T-helper 17 cell (primary cell): ENCODE results near the gene SOX6. TPM values are rescaled to one million over a fixed set of nuclear protein-coding genes. Genes with fewer than 3 reads are reported as not detected.

ENCODE experiments used
- ATAC-seq: fragments of 150-1000 bp; cut with Tn5 transposase; 2 replicates; pipeline ENCODE4 v1.10.0; 2021; ENCODE audit warnings: mild to moderate bottlenecking, moderate library complexity
- DNase-seq, 3 donors: peaks; one replicate each; pipeline versions ENCODE4 v3.0.0 to v3.0.0-alpha.2; 2020 to 2021
- H3K9me3 ChIP-seq: one replicate; pipeline ENCODE4 v1.7.0; 2013; ENCODE audit warnings: low read length, mild to moderate bottlenecking; ENCODE audit not compliant: control insufficient read depth, poor library complexity, severe bottlenecking
- H3K27ac Mint-ChIP-seq: one replicate; pipeline ENCODE4 v1.8.0; 2022; ENCODE audit warnings: mild to moderate bottlenecking, moderate library complexity, mixed read lengths
- H3K27me3 Mint-ChIP-seq: one replicate; pipeline ENCODE4 v1.8.0; 2022; ENCODE audit warnings: mixed read lengths
- H3K36me3 Mint-ChIP-seq: one replicate; pipeline ENCODE4 v1.8.0; 2022; ENCODE audit warnings: low read depth, mixed read lengths
- H3K4me1 Mint-ChIP-seq: one replicate; pipeline ENCODE4 v1.8.0; 2022; ENCODE audit warnings: mild to moderate bottlenecking, mixed read lengths
- H3K4me3 Mint-ChIP-seq: one replicate; pipeline ENCODE4 v1.8.0; 2022; ENCODE audit warnings: mild to moderate bottlenecking, moderate library complexity, mixed read lengths
- total RNA-seq, 4 donors: library from RNA in 2 of 4; stranded (reverse) in 2 of 4; gene quantifications; one replicate each; pipeline ENCODE4 v1.2.3 and lab custom pipeline; 2022 to 2026

SOX6 gene
- total RNA-seq, 2 donors from 2014 or later = 0.10 TPM; not detected in 1

DNA sequence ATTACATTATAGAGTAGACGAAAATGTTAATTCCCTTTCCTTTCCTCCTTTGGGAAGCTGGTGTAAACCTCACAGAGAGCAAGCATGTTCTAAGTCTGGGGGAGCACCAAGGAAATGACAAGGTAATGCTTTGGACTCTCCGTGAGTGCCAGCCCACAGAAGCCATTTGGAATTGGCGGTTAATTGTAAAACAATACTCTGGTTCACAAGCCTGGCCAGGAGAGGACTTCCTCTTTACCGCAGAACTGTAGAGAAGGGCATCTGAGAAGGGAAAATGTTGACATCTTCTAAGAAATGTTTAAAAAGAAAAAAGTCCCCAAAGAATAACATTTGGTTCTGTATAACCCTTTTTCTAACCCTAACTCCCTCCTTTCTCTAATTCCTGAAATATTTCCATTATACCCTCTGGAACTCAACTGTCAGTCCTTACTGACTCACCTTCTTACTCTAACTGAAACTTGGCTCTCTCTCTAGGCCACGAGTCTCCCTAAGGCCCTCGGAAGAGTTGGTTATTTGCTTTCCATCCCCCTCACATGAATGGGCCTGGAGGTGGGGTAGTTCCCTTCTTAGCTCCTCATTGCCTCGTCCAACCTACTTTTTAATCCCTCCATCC, 379.8 kb downstream of the SOX6 start:
- DNase-seq = no peak
- Mint-ChIP-seq H3K36me3 (no peaks in the 10 kb centered on the region), H3K27ac (no peak overlapping the region)

GRCh38 chr11:15975742-15976141, 380.6 kb downstream of the SOX6 start:
- DNase-seq (no peak), ATAC-seq (no peak)
- Mint-ChIP-seq H3K4me1 (no peaks in the 10 kb centered on the region), H3K4me3 (no peak overlapping the region), H3K27ac (no peak overlapping the region), H3K36me3 (no peaks in the 10 kb centered on the region), H3K27me3 (peaks cover 4% of the 10 kb centered on the region)
- no peaks in the 10 kb centered on the region for H3K9me3 ChIP-seq

More for the DNA sequence above, 379.8 kb downstream of the SOX6 start:
- Mint-ChIP-seq H3K4me3 (no peak overlapping the region), H3K27me3 (no peaks in the 10 kb centered on the region), H3K4me1 (no peaks in the 10 kb centered on the region)
- H3K9me3 ChIP-seq = no peaks in the 10 kb centered on the region
- ATAC-seq = no peak

DNA sequence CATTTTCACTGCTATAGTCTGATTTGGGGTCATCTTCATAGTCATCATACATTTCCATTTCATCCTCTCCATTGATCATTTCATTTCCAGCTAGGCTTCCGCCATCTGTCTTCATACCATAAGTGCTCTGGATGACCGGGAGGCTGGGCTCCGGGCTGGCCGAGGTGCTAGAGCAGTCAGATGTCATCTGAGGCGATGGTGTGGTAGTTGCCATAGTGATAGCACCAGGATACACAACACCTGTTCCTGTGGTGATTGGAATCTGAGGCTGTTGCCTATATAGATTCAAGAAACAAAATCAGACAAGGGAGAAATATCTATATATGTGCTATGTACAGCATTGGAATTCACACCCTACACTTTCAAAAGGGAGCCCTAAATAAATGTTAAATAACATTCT, 383.5 kb downstream of the SOX6 start:
- ATAC-seq (no peak), DNase-seq (no peak)
- no peaks in the 10 kb centered on the region for H3K36me3 Mint-ChIP-seq
- no peak overlapping the region for H3K27ac Mint-ChIP-seq
- no peak overlapping the region for H3K4me3 Mint-ChIP-seq
- H3K27me3 Mint-ChIP-seq = peaks cover 4% of the 10 kb centered on the region
- H3K9me3 ChIP-seq = no peaks in the 10 kb centered on the region
- no peaks in the 10 kb centered on the region for H3K4me1 Mint-ChIP-seq

- DNase-seq = no peak
- H3K27me3 Mint-ChIP-seq = peaks cover 4% of the 10 kb centered on the region
- no peaks in the 10 kb centered on the region for H3K36me3 Mint-ChIP-seq
- no peak overlapping the region for H3K27ac Mint-ChIP-seq
- H3K9me3 ChIP-seq = no peaks in the 10 kb centered on the region
- H3K4me1 Mint-ChIP-seq = no peaks in the 10 kb centered on the region
- ATAC-seq = no peak
- H3K4me3 Mint-ChIP-seq = no peak overlapping the region
Measured at GRCh38 chr11:15971215-15971546, 385.2 kb downstream of the SOX6 start.

DNA sequence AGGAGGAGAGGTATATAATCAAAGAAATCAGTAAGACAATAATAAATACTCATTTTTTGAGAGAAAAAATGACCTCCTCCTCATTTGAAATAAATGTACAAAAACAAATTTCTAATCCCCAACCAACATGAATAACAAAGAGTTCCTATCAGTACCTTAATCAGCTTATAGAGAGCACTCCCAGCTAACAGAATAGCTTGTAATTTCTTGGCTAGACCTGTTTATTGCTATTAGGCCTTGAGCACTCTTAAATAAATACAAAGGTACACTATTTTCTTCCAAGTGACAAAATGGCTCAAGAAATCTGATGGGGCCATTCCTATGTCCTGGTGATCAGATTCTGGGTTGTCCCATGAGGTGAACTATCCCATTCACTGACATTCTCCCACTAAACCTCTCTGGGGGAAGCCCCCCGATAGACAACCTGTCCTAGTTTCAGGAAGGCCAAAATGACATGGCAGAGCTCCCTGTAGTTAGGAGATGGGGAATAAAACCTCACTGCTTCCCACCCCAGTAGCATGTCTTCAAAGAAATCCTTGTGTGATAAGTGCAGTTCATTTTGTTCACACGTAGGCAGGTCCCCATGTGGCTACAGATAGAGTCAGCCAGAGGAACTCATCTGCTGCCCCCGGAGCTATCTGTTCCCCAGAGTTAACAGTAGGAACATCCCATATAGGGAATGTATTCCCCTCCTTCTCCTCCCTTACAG, 385.7 kb downstream of the SOX6 start:
- Mint-ChIP-seq H3K4me3 (no peak overlapping the region), H3K36me3 (no peaks in the 10 kb centered on the region), H3K27ac (no peak overlapping the region), H3K4me1 (no peaks in the 10 kb centered on the region), H3K27me3 (peaks cover 4% of the 10 kb centered on the region)
- H3K9me3 ChIP-seq = no peaks in the 10 kb centered on the region
- no peak for ATAC-seq
- no peak for DNase-seq

GRCh38 chr11:15969701-15970329, 386.5 kb downstream of the SOX6 start:
- H3K36me3 Mint-ChIP-seq = no peaks in the 10 kb centered on the region
- ATAC-seq = no peak

GRCh38 chr11:15969281-15969680, 387.1 kb downstream of the SOX6 start:
- H3K4me1 Mint-ChIP-seq = no peaks in the 10 kb centered on the region
- no peak overlapping the region for H3K4me3 Mint-ChIP-seq
- peaks cover 4% of the 10 kb centered on the region for H3K27me3 Mint-ChIP-seq
- ATAC-seq (no peak), DNase-seq (no peak)
- no peaks in the 10 kb centered on the region for H3K9me3 ChIP-seq
- no peak overlapping the region for H3K27ac Mint-ChIP-seq
- no peaks in the 10 kb centered on the region for H3K36me3 Mint-ChIP-seq

More at GRCh38 chr11:15969701-15970329, 386.5 kb downstream of the SOX6 start:
- no peak overlapping the region for H3K4me3 Mint-ChIP-seq
- no peak overlapping the region for H3K27ac Mint-ChIP-seq
- peaks cover 4% of the 10 kb centered on the region for H3K27me3 Mint-ChIP-seq
- no peaks in the 10 kb centered on the region for H3K9me3 ChIP-seq
- no peaks in the 10 kb centered on the region for H3K4me1 Mint-ChIP-seq
- DNase-seq = no peak

DNA sequence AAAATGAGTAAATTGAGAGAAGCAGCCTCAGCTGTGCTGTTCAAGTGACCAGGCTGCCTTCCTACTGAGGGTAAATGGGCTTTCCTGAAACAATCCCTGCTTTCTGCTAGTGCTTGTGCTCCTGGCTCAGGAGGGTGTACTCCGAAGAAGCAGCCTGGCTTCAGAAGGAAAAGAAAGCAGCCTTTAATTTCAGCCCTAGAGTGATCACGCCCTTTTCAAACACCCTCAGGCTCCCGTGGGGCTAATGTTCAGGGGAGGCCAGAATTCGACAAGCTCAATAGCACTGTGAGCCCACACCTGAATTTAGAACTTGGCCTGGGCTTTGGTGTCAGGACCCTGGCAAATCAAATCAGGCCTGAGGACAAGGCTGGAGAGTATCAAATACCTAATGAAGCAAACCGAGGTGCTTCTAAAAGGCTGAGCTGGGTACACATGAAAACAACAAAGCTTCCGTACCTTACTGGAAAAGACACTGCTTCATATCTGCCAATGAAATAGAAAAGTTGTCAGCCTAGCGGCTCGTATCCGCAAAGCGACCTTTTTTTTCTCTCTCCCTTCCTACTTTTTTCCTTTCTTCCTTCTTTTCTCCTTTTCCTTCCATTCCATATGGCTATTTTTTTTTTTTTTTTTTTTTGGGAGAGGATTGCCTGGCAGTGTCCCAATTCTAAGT, 387.8 kb downstream of the SOX6 start:
- Mint-ChIP-seq H3K27ac (no peak overlapping the region), H3K4me1 (no peaks in the 10 kb centered on the region), H3K27me3 (peaks cover 4% of the 10 kb centered on the region), H3K36me3 (no peaks in the 10 kb centered on the region), H3K4me3 (no peak overlapping the region)
- ATAC-seq (no peak), DNase-seq (no peak)
- H3K9me3 ChIP-seq = no peaks in the 10 kb centered on the region

DNA sequence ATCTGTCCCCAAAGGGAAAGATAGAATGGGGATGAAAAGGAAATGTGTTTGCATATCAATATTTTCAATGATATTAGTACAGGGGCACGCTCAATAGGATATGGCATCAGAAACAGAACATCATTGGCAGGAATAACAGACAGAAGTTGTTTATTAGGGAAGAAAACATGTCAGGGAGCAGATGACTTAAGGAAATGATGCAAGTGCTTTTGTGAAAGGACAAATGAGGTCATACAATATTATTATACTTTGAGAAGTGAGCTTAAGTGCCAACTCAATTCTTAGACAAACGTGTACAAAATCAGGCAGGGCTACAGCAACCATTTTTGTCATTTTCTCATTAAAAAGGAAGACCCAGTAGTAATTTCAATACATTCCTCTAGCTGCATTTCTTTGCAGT, 388.4 kb downstream of the SOX6 start:
- DNase-seq (no peak), ATAC-seq (no peak)
- no peaks in the 10 kb centered on the region for H3K36me3 Mint-ChIP-seq
- peaks cover 4% of the 10 kb centered on the region for H3K27me3 Mint-ChIP-seq
- H3K4me3 Mint-ChIP-seq = no peak overlapping the region
- H3K4me1 Mint-ChIP-seq = no peaks in the 10 kb centered on the region
- no peaks in the 10 kb centered on the region for H3K9me3 ChIP-seq
- H3K27ac Mint-ChIP-seq = no peak overlapping the region

DNA sequence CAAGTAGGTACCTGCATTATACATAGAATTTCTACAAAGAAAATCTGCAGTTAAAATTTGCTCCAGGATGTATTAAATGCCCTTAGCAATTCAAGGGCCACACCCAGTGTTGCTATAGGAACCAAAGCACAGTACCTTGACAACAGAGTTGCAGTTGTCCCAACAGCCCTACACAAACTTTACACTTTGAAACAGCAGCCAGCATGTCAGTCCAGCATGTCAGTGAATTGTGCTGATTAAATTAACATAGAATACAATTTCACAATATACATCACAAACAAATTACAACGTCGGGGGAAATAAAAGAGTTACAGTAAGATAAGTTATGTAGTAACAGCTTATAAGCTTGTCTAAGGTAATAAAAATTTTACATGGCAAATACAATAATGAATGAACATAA, 389.2 kb downstream of the SOX6 start:
- H3K36me3 Mint-ChIP-seq = no peaks in the 10 kb centered on the region
- H3K4me1 Mint-ChIP-seq = no peaks in the 10 kb centered on the region
- DNase-seq (no peak), ATAC-seq (no peak)
- peaks cover 4% of the 10 kb centered on the region for H3K27me3 Mint-ChIP-seq
- no peak overlapping the region for H3K27ac Mint-ChIP-seq
- H3K9me3 ChIP-seq = no peaks in the 10 kb centered on the region
- no peak overlapping the region for H3K4me3 Mint-ChIP-seq

GRCh38 chr11:15965562-15966250, 390.6 kb downstream of the SOX6 start:
- ATAC-seq = no peak
- Mint-ChIP-seq H3K36me3 (no peaks in the 10 kb centered on the region), H3K4me1 (no peaks in the 10 kb centered on the region), H3K4me3 (no peak overlapping the region), H3K27ac (no peak overlapping the region), H3K27me3 (no peaks in the 10 kb centered on the region)
- no peaks in the 10 kb centered on the region for H3K9me3 ChIP-seq
- DNase-seq = no peak

DNA sequence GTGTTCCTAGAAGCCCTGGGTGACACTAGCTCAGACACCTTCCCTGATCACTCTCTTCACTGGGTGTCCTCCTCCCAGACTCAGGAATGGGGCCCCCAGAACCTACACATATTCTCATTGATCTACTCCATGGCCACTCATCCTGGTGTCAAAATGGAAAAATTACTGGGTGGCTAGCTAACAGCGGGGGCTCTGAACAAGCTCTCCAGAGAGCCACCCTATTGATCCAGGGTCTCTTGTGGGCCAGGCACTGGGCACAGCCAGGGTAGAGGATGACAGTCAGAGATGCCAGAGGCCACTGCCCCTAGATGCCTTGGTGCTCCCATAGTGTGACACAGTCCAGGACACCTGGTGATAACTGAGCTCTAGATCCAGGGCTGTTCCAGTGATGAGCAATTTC, 393.1 kb downstream of the SOX6 start:
- no peaks in the 10 kb centered on the region for H3K9me3 ChIP-seq
- no peaks in the 10 kb centered on the region for H3K36me3 Mint-ChIP-seq
- no peak overlapping the region for H3K27ac Mint-ChIP-seq
- H3K27me3 Mint-ChIP-seq = no peaks in the 10 kb centered on the region
- no peak for ATAC-seq
- H3K4me1 Mint-ChIP-seq = no peaks in the 10 kb centered on the region
- H3K4me3 Mint-ChIP-seq = no peak overlapping the region
- DNase-seq = no peak

- DNase-seq = no peak
- ATAC-seq = no peak
- H3K27me3 Mint-ChIP-seq = no peaks in the 10 kb centered on the region
- H3K9me3 ChIP-seq = no peaks in the 10 kb centered on the region
- no peak overlapping the region for H3K27ac Mint-ChIP-seq
- H3K4me1 Mint-ChIP-seq = no peaks in the 10 kb centered on the region
- no peak overlapping the region for H3K4me3 Mint-ChIP-seq
- H3K36me3 Mint-ChIP-seq = no peaks in the 10 kb centered on the region
Measured at GRCh38 chr11:15958910-15959309, 397.4 kb downstream of the SOX6 start.
